CD4-positive, alpha-beta T cell treated with Interleukin-17A for 4 hours (primary cell): ENCODE measurements around the gene HOMER1.

ENCODE experiments used
- DNase-seq: peaks from one replicate; pipeline ENCODE4 v3.0.0-alpha.2; 2020; ENCODE audit warnings: mixed read lengths

Gene HOMER1, protein sequence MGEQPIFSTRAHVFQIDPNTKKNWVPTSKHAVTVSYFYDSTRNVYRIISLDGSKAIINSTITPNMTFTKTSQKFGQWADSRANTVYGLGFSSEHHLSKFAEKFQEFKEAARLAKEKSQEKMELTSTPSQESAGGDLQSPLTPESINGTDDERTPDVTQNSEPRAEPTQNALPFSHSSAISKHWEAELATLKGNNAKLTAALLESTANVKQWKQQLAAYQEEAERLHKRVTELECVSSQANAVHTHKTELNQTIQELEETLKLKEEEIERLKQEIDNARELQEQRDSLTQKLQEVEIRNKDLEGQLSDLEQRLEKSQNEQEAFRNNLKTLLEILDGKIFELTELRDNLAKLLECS

DNA sequence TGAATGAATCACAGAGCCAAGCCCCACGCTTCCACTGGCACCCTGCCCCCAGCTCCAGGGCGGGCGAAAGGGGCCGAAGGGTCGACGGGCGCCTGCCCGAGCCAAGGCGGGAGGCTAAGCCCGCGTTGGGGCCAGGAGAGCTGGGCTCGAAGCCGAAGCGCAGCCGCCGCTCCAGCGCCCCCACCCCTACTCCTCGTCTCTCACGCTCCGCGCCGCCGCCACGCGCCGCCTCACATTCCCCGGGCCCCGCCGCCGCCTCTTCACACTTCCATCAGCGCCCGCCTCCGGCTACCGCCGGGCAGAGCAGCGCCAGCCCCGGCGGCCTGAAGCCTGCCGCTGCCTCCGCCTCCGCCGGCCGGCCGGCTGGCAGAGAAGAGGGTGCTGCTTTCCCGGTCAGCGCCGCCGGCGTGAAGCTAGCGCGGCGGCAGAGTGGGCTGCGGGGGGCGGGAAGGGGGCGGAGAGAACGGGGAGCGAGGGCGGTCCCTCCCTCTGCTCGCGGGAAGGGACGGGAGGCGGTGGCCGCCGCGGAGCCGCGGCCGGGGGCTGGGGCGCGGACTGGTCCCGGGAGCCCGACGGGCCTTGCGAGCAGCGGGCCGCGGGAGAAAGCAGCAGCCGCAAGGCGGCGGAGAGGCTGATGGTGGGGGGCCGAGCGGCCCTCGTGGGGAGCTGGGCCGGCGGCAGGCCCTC, at the start of gene HOMER1:
Gene HOMER1, minus strand, starts transcription at position 431 of the 687 bp plus-strand sequence. CDS start 1,360 bp downstream, outside the sequence.
- DNase-seq = peak; percentile 79

DNA sequence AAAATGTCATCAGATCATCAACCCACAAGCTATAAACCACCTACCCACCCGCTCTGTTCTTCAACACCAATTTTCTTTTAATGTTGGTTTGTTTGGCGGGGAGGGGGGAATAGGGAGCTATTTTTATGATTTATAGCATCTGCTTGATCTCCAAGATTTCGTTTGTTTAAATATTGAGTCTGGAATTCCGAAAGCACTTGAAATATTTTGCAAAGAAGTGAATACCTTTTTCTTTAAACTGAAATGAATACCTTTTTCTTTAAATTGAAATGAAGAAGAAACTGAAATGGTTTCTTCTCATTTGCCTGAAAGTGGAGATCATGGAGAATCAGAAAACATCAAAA, 49.3 kb upstream of the HOMER1 start:
- DNase-seq = no peak

DNA sequence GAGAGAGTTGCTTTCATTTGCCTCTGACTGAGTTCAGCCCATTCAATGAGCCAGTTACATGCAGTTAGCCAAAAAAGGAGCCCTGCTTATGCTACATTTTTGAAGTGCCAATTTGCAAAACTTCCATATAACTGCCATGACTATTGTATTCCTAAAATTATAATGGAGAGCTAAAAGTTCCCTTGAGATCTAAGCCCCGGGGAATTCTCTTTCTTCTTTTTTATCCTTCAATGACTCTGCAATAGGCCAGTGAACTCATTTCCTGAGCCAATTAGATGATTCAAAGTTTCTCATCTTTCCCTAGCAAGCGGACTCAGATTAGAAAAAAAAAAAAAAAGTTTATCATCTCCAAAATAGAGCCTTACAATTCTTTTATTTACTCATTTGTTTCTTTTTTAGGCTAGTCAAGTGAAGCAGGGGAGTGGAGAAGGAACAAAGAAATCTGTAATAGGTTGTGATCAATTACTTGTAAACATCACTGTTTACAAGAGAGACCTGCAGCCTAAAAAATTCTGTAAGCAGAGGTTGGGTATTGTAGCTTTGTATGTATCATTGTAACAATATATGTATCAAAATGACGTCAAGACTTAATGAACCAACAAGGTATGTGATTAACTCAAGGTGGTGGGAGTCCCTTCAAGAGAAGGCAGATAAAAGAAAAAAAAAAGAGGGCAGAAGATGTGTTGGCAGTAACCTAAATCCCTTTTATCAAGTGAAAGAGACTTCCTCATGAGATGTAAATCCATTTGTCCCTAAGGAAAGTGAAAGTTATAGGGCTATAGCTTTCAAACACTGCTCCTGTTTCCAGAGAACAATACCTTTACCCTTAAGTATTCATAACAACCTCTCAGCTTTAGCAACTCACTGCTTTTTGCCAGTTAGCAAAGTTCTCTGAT, 48.7 kb upstream of the HOMER1 start:
- no peak for DNase-seq

DNA sequence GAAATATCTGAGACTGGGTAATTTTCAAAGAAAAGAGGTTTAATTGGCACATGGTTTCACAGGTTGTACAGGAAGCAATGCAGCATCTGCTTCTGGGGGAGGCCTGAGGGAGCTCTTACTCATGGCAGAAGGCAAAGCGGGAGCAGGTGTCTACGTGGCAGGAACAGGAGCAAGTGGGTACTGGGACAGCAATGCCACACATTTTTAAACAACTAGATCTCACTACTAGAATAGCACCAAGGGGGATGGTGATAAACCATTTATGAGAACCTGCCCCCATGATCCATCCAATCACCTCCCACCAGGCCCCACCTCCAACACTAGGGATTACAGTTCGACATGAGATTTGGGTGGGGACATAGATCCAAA, 47.6 kb upstream of the HOMER1 start:
- DNase-seq = no peak

DNA sequence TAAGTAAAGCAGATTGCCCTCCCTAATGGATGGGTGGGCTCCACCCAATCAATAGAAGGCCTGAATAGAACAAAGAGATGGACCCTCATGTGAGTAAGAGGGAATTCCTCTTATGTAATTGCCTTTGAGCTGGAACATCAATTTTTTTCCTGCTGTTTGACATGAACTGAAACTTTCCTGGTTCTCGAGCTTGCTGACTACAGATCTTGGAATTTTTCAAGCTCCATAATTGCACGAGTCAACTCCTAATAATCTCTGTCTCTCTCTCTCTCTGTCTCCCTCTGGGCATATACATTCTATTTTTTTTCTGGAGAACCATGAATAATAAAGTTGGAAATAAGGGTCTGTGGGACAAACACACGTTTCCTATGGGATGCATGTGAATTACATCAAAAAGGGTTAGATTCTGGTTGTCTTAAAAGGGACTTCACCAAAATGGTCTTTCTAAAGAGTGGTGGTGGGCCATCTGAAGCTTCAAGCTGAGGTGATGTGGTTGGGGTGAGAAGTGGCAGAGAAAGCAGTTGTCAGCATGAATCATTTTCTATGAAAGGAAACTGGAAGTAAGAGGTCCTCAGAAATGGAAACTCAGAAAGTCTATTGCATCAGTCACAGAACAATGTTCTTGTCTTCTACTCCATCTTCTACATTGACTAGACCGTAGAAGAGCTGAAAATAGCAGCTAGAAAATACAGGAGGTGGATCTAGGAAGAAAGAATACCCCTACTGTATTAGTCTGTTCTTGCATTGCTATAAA, 47.0 kb upstream of the HOMER1 start:
- DNase-seq = no peak

DNA sequence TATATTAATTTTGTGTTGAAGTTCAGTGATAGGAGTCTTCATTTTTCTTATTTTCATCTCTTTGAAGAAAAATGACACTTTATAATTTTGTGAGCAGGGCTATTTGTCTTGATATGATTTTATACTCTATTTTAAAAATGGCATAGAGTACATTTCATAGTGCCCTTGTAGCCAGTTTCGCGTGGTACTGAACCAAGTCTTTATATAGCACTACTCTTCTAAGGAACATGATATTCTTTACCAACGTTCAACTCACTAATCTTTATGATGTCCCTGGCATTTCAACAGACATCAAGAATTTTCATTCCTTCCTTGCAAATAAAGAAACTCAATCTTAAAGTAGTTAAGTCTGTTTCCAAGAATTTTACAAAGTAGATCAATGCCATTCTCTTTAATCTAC, 41.5 kb upstream of the HOMER1 start:
- DNase-seq = no peak

DNA sequence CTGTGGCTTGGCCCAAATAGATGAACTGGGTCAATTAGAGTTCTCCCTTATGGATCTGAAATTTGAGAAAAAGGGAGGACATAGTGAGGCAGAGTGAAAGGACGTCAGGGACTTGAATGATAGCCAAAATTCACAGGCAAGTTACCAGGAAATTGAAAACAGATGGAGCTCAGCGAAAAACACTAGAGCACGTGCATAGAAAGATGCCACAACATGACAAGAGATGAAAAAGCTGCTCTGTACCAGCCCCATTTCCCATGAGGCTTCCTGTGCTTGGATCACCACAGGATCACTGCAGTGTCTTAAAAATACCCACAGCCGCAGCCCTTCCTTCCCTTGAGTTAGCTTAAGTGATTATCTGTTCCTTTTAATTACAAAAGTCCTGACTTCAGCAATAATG, 39.0 kb upstream of the HOMER1 start:
- peak; percentile 5 for DNase-seq

DNA sequence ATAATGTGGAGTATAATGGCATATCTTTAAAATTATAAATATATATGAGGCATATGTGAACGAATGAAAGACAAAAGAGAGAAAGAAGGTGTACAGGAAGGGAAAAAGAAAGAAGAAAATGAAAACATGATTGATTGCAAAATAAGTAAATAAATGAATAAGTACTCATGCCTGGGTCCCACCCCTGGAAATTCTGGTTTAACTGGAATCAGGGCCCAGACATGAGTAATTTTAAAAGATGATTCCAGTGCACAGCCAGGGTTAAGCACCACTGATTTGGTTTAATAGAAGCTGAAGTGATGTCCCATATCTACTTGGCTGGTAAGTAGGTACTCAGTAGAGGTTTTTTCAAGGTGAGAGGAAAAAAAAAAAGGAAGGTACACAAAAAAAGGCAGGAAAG, 34.0 kb upstream of the HOMER1 start:
- no peak for DNase-seq

DNA sequence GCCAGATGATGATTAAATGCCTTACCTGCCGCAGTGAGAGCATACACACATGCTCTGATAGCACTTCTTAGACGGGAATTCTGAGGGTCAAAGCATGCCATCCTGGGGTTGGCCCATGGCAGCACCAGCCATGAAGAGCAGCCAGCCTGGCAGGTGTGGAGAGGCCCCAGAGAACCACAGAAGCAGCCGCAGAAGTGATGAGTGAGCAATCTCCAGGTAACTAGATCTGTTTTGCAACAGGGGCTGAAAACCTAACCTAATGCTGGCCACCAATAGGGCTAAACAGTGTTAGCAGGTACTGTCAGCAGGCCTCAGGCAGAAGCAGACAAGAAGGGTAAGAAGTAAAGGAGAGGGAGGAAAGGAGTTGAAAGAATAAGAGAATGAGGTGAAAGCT, 33.5 kb upstream of the HOMER1 start:
- no peak for DNase-seq

DNA sequence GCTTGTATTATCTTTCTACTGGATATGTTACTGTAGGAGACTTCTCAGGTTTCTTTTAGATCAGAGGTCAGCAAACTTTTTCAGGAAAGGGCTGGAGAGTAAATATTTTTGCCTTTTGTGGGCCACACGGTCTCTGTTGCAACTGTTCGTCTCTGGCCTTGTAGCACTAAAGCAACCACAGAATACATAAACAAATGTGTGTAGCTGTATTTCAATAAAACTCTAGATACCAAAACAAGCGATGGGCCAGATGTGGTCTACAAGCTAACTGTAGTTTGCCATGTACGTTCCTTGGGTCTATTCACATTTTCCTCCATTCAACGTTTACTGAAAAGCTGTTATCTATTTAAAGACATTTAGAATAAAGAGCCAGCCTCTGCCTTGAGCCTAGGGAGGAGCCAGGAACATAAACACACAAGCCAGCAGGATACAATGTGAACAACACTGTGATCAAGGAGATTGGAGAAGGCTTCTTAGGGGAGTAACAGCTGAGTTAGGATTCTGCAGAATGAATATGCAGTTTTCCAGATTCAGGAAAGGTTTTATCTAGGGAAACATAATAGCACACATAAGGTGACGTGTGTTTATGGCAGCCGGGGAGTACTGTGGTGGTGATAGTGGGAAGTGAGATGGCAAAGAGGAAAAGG, 33.0 kb upstream of the HOMER1 start:
- no peak for DNase-seq

DNA sequence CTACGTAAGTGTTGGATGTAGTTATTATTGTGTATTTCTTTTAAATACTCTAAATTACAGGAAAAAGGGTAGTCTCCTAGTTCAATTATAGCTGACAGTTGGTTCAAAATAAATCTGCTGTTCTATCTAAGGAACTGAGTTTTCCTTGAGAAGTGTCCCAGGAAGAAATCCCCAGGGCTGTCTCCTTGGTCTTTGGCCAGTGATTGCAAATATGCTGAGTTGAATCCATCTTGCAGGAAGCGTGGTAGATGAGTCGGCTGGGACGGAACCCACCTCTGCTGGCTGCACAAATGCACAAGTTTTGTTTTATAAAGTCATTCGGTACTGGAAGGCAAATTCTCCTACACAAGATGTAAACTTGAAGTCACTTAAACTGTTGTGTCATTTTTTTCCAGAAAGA, 30.2 kb upstream of the HOMER1 start:
- no peak for DNase-seq

DNA sequence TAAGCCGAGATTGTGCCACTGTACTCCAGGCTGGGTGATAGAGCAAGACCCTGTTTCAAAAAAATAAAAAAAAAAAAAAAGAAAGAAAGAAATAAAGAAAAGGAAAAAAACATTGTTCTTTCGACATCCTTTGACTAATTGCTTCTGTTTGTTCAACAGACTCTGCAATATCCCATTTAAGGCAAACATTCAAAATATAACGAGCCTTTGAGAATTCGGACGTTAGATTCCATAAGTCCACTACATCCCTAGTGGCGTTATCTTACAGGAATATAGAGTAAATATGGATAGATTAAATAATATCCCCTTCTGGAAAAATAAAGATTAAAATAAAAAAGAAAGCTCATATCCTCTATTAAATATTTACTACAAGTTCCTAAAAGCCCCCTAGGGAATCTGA, 27.0 kb upstream of the HOMER1 start:
- DNase-seq = no peak

DNA sequence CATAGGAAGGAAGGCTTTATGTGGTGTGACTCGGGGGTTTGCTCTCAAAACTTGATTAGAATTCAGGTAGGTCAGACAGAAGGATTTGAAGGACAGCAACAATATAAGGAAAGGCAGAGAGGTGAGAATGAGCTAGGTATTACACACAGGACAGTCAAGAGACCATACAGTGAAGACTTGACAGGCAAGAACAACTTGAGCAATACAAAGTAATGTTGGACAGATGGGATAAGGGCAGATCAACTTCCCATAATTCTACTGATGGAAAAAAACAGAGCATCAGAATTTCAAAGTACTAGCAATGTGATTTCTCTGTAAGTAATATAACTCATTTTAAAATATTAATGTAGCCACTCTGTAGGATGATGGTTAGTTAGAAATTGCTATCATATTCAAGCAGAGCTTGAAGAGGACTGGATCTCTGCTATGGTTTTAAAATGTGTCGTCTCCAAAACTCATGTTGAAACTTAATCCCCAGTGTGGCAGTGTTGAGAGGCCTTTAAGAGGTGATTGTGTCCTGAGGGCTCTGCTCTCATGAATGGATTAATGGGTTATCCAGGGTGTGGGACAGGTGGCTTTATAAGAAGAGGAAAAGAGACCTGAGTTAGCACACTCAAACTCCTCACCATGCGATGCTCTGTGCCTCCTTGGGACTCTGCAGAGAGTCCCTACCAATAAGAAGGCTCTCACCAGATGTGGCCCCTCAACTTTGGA, 22.4 kb upstream of the HOMER1 start:
- no peak for DNase-seq

DNA sequence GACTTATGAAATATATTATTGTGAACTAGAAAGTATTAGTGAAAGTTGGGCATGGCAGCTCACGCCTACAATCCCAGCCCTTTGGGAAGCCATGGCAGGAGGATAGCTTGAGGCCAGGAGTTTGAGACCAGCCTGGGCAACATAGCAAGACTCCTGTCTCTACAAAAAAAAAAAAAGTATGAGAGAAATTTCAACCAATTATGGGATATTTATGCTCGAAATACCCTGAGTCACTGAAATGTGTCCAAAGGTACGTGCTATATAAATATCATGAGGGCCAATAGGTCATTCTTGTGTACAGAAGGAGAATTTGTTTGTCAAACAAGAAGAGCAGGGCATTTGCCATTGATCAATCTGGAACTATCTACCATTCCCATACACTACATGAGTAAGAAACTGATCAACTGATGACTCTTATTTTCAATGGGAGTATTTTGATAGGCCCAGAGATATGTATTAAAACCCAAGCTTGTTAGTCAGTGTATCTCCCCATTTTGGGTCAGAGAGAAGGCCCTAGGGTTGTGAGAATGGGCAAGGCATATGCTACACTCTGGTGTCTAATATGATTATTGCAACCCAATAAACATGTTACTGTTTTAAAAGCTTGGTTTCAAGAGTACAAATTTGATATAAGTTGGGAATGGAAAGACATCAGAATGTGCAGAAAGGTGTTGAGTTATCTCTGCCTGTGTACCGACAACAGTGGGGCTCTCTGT, 21.7 kb upstream of the HOMER1 start:
- DNase-seq = no peak

DNA sequence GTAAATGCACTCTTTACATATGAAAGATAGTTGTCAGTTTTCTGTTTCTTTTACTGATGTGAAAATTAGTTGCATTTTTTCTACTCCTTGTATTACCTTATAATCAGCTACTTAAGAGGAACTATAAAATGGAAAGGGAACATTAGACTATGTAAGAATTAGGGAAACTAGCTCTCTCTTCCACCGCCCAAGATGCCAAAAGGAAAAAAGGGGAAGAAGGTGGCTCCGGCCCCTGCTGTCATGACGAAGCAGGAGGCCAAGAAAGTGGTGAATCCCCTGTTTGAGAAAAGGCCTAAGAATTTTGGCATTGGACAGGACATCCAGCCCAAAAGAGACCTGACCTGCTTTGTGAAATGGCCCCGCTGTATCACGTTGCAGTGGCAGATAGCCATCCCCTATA, 15.2 kb upstream of the HOMER1 start:
- DNase-seq = no peak

DNA sequence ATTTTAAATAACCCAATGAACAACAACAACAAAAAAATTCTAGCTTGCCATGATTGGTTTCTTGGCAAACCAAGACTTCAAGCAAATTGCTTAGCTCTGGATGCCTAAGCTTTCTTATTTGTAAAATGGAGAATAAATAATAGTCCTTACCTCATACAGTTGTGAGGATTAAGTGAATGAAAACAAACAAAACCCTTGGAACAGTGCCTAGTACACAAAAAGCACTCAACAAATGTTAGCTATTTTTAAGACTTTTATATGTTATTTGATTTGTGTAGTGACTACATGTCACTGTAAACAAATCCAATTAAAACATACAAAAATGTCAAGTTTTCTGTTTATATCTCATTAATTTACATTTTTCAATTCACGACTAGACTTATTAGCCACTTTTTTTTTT, 13.5 kb upstream of the HOMER1 start:
- no peak for DNase-seq

DNA sequence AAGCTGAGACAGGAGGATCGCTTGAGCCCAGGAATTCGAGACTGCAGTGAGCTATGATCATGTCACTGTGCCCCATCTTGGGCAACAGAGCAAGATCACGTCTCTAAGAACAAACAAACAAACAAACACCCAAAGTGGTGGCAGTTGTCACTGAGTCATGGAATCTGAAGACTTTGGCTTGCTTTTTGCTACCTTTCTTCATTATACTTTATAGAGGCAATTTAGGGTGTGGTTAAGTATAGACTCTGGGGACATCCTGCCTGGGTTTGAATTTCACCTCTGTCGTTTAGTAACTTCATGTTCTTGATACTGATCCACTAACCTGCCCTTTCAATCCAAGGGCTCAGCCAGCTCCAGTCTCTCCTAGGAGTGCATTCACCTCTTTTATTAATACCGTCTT, 13.0 kb upstream of the HOMER1 start:
- no peak for DNase-seq

DNA sequence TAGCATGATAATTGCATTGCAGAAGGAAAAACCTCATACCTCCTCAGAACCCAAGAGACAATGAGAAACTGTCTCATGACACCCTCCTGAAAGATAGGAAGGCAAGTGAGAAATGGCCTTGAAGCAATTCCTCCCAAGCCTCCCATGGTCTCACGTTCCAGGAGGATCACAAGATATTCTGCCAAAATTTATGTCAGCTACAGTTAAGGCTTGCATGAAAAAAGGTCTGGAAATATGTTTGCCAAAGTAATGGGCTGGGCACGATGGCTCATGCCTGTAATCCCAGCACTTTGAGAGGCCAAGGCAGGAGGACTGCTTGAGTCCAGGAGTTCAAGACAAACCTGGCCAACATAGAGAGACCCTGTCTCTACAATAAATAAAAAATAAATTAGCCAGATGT, 12.6 kb upstream of the HOMER1 start:
- DNase-seq = no peak

DNA sequence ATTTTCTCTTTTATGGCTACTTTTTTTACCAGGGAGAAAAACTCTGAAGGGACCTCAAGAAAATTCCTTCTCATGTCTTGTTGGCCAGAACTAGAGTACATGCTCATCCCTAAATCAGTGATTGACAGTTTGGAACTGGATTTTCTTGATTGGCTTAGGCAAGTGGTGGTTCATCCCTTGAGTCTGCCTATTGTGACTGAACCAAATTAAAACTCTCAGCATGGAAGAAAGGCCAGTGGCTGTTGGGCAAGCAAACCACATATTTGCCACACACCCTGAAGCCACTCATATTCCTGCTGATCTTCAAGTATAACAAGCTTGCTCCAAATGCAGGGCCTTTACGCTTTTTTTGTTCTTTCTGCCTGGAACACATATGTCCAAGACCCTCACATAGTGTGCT, 7.2 kb upstream of the HOMER1 start:
- no peak for DNase-seq

DNA sequence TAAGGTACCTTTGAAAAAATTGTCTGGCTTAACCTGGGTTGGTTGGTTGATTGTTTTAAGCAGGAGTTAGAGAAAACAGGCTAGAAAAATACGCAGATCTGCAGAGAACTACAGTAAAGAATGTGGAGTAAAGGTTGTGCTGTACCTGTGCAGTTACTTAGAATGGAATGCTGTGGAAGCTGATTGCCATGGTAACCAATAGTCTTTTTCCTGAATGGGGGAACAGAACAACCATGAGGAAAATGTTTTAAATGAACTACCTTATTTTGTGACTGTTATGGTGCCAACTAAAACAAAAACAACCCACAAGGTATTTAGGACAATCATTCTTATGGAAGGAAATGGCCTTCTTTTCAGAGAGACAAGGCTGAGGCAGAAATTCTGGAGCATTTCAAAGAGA, 4.8 kb upstream of the HOMER1 start:
- no peak for DNase-seq

DNA sequence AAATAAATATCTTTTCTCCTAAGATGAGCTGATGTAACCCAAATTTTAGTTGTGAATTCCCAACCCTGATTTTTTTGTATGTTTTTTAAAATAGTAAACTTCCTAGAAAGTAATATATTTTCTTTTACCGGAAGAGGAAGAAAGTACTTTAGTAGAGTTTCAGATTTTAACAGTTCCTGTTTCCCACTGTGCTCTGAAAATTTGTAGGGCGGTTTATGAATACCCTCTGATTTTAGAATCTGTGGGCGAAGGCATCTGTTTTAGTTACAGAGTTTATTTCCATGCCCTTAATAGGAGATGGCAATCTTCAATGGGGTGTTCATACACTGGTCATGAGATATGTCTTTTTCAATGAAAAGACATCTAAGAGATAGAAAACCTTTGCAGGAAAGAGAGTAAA, 3.7 kb upstream of the HOMER1 start:
- DNase-seq = no peak
